Stimulated activated CD4-positive, alpha-beta T cell treated with anti-CD3 and anti-CD28 coated beads, Interleukin-12 subunit alpha, Interleukin-12 subunit beta, amount 100 ng/mL, for 48 hours (primary cell): Measurements from ENCODE around the gene ACADSB.
A peak's percentile ranks its signal among the peaks of the same experiment; 100 is the strongest.

Experiments used
- DNase-seq, 3 donors: peaks; one replicate each; pipeline ENCODE4 v3.0.0-alpha.2; 2020; ENCODE audit warnings: low read depth in 2 of 3, low spot score in 1 of 3

ACADSB gene

GRCh38 chr10:123038782-123039631 lies 30.2 kb downstream of the ACADSB start:
- DNase-seq: no peak

- DNase-seq: no peak
Measured at GRCh38 chr10:123039632-123039930, 30.8 kb downstream of the ACADSB start.

- DNase-seq: no peak
Measured at GRCh38 chr10:123042708-123043408, 34.1 kb downstream of the ACADSB start.

- DNase-seq: peak in 2 of 3 donors; percentile 5 to 13
Measured at GRCh38 chr10:123043409-123043925, 34.7 kb downstream of the ACADSB start.

- no peak for DNase-seq
Measured at GRCh38 chr10:123044391-123044790, 35.6 kb downstream of the ACADSB start.

- DNase-seq: no peak
Measured at GRCh38 chr10:123045961-123046731, 37.3 kb downstream of the ACADSB start.

GRCh38 chr10:123057968-123058367 lies 49.2 kb downstream of the ACADSB start:
- no peak for DNase-seq

- DNase-seq: no peak
Measured at GRCh38 chr10:123061865-123062264, 53.1 kb downstream of the ACADSB start.

GRCh38 chr10:123062726-123063125 lies 53.9 kb downstream of the ACADSB start:
- DNase-seq: no peak

GRCh38 chr10:123068087-123068853 lies 59.5 kb downstream of the ACADSB start:
- no peak for DNase-seq

- DNase-seq: no peak
Measured at GRCh38 chr10:123069246-123069986, 60.6 kb downstream of the ACADSB start.

GRCh38 chr10:123073187-123073586 lies 64.4 kb downstream of the ACADSB start:
- no peak for DNase-seq

- DNase-seq: no peak
Measured at GRCh38 chr10:123074215-123074614, 65.4 kb downstream of the ACADSB start.

- no peak for DNase-seq
Measured at GRCh38 chr10:123081896-123082295, 73.1 kb downstream of the ACADSB start.

GRCh38 chr10:123083811-123084210 lies 75.0 kb downstream of the ACADSB start:
- DNase-seq: no peak

- no peak for DNase-seq
Measured at GRCh38 chr10:123086281-123086680, 77.5 kb downstream of the ACADSB start.

- DNase-seq: no peak
Measured at GRCh38 chr10:123087348-123087747, 78.5 kb downstream of the ACADSB start.

- no peak for DNase-seq
Measured at GRCh38 chr10:123087786-123088185, 79.0 kb downstream of the ACADSB start.

- DNase-seq: no peak
Measured at GRCh38 chr10:123092635-123093414, 84.0 kb downstream of the ACADSB start.
